ENCODE results near the gene GLTP.

DNA sequence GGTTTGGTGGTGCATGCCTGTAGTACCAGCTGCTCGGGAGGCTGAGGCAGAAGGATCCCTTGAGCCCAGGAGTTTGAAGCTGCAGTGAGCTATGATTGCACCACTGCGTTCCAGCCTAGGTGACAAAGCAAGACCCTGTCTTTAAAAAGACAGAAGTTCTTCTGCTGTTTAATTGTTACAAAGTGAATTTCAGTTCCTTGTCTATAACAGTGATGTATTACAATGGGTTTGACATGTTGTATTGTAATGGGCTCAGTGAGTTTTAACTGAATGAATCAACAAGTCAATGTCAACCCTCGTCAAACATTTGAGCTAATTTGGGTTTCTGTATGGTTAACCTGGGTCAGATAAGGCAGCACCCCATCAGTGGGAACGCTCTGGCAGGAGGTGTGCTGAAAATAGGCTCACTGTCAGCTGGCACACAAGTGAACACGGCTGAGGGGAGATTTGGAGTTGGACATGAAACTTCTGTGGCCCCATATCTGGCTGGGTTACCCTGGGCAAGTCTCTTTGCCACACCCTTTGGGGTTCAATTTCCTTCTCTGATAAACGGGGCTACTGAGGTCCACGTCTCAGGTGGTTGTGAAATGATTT lies 33.1 kb downstream of the GLTP start:
- TF ChIP-seq, protein P1, sequence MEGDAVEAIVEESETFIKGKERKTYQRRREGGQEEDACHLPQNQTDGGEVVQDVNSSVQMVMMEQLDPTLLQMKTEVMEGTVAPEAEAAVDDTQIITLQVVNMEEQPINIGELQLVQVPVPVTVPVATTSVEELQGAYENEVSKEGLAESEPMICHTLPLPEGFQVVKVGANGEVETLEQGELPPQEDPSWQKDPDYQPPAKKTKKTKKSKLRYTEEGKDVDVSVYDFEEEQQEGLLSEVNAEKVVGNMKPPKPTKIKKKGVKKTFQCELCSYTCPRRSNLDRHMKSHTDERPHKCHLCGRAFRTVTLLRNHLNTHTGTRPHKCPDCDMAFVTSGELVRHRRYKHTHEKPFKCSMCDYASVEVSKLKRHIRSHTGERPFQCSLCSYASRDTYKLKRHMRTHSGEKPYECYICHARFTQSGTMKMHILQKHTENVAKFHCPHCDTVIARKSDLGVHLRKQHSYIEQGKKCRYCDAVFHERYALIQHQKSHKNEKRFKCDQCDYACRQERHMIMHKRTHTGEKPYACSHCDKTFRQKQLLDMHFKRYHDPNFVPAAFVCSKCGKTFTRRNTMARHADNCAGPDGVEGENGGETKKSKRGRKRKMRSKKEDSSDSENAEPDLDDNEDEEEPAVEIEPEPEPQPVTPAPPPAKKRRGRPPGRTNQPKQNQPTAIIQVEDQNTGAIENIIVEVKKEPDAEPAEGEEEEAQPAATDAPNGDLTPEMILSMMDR (IDR thresholded peaks at IDR 0.05) = no peak
- TF ChIP-seq EP300 (IDR thresholded peaks at IDR 0.05) = no peak

Measured in suprapubic skin (tissue), 3 donors.